Fibroblast of skin of left biceps (primary cell): ENCODE results near the gene ITGAD.
"Not testable (repeated sequence)": the region's sequence is repeated elsewhere in the genome, so short reads cannot be mapped to it uniquely, and the experiment has no call there.

Experiments
- DNase-seq, 2 experiments: peaks; one replicate each; pipeline ENCODE4 v3.0.0-alpha.2; 2013; ENCODE audit warnings: low read depth in 2 of 2

ITGAD gene

DNA sequence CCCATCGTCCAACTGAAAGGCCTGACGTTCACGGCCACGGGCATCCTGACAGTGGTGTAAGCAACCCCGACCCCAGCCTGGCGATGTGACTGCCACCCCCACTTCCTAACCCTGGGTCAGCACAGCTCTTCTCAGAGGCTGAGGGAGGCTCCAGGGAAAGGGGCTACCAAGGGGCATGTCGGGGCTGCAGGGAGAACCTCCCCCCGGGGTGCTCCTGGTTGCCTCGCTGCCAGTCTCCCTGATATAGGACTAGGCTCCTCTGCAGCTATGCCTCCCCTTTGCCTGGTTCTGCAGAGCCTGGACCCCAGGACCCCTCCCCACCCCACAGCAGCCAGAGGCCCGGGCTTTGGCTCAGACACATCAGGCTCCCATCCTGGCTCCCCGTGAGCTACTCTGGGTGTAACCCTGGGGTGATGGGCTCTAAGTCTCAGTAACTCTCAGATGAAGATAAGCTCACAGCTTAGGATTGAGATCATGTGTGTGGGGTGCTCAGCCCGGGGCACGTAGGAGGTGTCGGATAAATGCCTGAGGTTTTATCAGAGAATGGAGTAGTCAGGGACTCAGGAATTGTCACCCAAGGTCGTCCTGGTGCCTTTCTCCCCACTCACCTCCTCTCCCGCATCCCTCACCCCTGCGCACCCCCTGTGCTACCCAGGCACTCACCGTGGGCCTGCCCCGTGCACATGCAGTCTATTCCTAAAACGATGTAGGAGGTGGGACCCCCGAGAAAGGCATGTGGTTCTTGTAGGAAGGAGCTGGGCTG lies 10.6 kb downstream of the ITGAD start:
- no peak for DNase-seq

DNA sequence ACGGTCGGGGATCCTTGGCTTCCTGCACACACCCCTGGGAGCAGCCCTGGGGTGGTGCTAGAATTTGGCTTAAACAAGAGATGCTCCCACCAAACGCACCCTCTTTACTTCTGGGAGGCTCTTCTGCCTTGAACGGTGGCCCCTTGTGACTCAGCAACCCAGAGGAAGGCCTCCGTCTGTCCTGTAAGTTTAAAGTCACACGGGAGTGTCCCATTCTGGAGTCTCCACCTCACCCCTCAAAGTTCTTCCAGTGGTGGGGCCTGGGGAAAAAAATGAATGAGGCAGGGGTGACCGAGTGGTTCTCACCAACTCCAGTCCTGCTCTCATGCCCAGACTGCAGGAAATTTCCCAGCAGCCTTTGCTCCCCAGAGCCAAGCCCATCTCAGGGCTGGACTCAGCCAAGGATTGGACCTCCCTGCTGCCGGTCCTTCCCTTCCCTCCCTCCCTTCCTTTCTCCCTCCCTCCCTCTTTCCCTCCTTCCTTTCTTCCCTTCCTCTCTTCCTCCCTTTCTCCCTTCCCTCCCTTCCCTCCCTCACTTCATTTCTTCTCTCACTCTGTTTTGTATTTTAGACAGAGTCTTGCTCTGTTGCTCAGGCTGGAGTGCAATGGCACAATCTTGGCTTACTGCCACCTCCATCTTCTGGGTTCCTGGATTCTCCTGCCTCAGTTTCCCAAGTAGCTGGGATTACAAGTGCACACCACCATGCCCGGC lies 11.4 kb downstream of the ITGAD start:
- no peak for DNase-seq

DNA sequence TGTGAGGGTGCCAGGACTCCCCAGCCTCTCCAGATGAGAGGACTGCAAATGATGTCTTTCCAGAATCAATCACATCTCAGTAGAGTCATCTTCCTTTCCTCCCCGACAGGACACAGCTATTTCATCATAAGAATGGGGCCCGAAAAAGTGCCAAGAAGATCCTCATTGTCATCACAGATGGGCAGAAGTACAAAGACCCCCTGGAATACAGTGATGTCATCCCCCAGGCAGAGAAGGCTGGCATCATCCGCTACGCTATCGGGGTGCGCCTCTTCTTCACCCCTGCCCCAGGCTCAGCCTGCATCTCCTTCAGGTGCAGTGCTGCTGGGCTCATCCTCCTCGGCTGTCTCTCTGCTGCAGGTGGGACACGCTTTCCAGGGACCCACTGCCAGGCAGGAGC lies 14.3 kb downstream of the ITGAD start:
- no peak for DNase-seq

DNA sequence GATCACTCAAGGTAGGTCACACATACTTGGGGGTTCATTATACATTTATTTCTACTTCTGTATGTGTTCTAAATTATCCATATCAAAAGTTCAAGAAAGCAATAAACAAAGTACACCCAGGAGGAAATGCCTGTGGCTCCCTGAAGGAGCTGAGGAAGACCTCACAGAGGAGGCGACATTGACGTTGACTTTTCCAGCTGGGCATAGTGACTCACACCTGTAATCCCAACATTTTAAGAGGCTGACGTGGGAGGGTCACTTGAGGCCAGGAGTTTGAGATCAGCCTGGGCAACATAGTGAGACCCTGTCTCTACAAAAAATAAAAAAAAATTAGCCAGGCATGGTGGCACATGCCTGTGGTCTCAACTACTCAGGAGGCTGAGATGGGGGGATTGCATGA lies 16.3 kb downstream of the ITGAD start:
- DNase-seq = no peak

DNA sequence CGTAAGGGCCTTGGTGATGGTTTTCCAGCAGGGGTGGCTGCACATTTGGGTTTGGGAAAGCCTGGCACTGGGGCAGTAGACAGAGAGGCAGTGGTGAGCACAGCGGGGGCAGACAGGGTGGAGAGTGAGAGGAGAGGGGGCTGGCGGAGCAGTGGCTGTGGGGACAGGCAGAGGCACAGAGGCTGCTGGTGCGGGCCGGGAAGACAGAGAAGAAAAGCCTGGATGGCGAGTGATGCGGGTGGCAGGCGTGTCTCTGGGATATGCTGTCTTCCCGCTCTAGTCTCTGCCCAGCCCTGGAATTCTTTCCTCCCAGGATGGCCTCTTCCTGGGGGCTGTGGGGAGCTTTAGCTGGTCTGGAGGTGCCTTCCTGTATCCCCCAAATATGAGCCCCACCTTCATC lies 16.9 kb downstream of the ITGAD start:
- no peak for DNase-seq

DNA sequence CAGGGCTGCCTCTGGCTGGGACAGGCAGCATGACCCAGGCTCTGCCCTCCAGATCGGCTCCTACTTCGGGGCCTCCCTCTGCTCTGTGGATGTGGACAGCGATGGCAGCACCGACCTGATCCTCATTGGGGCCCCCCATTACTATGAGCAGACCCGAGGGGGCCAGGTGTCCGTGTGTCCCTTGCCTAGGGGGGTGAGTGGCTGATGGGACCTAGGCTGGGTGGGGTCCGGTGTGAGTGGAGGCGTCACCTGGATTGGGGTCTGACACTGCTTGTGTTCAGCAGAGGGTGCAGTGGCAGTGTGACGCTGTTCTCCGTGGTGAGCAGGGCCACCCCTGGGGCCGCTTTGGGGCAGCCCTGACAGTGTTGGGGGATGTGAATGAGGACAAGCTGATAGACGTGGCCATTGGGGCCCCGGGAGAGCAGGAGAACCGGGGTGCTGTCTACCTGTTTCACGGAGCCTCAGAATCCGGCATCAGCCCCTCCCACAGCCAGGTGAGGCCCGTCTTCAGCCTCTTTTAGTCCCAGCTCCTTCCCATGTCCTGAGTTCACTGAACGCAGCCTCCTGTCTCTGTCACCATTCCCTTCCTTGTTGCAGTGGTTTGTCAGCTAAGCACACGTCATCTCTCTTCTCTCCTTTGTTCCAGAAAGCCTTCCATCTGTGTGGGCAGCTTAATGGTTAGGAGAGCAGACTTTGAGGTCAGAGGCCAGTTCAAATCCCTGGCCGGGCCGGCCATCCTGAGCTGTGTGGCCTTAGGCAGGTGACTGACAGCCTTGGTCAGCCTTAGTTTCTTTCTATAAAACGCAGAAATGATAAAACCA lies 18.1 kb downstream of the ITGAD start:
- DNase-seq = no peak

DNA sequence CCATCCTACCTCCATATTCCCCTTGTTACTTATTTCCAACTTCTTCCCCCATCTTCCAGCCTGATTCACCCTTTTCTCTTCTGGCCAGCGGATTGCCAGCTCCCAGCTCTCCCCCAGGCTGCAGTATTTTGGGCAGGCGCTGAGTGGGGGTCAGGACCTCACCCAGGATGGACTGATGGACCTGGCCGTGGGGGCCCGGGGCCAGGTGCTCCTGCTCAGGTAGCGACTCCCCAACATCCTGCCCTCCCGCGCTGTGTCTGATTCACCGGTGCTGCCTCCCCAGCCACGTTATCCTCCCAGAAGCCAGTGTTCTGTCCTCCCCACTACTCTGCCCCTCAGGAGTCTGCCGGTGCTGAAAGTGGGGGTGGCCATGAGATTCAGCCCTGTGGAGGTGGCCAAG lies 19.6 kb downstream of the ITGAD start:
- DNase-seq = no peak

DNA sequence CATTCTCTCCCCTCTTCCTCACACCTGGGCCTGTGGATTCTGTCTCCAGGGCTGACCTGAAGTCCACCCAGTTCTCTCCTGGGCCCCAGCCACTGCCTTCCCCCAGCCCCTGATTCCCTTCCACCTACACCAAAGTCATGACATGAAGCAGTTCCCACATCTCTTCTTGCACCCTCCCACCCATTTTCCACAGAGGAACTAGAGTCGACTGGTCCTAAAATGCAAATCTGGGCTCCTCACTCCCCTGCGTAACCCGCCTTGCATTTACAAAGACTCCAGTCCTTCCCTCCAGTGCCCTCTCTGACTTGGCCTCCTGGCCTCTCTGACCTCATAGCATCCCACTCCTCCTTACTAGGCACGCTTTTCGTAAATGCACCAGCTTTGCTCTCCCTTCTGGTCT lies 20.2 kb downstream of the ITGAD start:
- DNase-seq = no peak

DNA sequence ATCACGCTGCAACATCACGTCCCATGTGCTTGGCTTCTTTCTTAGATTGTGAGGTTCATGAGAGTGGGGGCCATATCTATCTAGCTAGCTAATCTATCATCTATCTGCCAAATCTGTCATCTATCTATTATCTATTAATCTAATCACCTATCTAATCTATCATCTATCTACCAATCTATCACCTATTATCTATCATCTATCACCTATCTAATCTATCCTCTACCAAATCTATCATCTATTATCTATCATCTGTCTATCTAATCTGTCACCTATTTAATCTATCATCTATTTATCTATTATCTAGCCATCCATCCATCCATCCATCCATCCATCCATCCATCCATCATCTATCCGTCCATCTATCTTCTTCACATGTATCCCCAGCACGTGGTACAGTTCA lies 20.8 kb downstream of the ITGAD start:
- no peak for DNase-seq

DNA sequence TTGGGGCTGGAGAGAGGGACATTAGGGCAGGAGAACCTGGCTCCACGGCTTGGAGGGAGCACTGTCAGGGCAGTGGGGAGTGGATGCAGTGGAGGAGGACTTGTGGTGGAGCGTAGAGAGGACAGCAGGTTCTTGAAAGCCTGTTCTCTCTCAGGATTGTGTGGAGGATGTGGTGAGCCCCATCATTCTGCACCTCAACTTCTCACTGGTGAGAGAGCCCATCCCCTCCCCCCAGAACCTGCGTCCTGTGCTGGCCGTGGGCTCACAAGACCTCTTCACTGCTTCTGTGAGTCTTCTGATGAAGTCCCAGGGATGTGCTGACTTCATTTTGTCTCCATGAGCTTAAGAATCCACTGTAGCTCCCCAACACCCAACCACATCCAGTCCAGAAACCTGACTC lies 21.6 kb downstream of the ITGAD start:
- no peak for DNase-seq

DNA sequence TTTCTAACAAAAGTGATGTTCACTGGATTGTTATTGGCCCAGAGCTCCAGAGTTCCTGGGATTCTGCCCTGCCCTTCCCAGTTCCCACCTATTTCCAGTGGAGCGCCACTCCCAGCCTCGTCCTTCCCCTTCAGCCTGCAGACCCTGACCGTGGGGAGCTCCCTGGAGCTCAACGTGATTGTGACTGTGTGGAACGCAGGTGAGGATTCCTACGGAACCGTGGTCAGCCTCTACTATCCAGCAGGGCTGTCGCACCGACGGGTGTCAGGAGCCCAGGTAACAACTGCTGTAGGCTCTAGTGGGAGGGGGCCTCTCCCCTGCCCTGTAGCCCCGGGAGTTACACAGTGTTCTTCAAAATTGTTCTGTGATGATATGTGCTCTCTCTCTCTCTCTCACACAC lies 23.2 kb downstream of the ITGAD start:
- no peak for DNase-seq

DNA sequence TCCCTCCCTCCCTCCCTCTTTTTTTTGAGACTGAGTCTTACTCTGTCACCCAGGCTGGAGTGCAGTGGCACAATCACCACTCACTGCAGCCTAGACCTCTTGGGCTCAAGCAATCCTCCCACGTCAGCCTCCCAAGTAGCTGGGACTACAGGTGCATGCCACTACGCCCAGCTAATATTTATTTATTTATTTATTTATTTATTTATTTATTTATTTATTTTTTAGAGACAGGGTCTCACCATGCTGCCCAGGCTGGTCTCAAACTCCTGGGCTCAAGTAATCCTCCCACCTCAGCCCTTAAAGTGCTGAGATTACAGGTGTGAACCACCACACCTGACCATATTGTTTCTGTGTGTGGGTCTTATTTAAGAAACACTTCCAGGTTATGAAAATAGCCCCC lies 23.9 kb downstream of the ITGAD start:
- not testable (repeated sequence) for DNase-seq

DNA sequence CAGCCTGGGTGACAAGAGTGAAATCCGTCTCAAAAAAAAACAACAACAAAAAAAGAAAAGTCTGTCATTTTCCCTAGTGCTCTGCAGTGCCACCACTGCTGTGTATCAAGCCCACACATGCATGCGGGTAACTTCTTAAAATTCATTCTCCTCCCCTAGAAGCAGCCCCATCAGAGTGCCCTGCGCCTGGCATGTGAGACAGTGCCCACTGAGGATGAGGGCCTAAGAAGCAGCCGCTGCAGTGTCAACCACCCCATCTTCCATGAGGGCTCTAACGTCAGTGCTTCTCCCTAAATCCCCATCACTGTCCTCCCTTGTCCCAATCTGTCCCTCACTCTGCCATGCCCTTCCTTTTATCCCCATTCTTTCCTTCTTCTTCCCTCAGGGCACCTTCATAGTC lies 24.8 kb downstream of the ITGAD start:
- DNase-seq = no peak

DNA sequence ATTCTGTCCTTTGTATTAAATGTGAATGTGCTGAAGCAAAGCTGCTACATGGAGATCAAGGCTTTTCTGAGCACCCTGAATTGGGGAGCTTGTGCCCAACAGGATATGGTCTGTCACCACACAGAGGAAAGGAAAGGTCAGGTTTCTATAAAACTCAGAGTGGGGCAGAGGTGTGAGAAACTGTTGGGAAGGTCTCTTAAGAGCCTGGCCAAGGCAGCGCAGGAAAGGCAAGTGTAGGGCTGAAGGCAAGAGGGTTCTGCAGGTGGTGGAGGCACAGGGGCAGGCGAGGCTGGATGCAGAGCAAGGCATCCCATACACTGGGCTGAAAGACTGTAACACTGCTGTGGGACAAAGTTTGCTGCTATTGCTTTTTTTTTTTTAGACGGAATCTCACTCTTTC lies 26.9 kb downstream of the ITGAD start:
- no peak for DNase-seq

DNA sequence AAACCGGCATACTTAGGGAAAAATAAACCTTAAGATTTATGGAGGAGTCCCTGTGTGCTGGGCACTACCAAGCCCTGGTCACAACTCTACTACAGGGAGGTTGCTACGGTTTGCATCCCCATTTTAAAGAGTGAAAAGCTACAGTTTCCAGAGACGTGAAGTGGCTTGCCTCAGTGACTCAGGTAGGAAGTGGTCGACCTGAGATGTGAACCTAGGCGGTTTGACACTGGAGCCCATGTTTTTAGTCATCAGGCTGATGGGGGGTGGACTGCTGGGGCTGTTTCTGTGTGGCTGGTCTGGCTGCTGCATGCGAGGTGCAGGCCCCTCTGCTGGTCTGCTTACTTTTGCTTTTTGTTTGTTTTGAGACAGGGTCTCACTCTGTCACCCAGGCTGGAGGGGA lies 28.5 kb downstream of the ITGAD start:
- DNase-seq = no peak

DNA sequence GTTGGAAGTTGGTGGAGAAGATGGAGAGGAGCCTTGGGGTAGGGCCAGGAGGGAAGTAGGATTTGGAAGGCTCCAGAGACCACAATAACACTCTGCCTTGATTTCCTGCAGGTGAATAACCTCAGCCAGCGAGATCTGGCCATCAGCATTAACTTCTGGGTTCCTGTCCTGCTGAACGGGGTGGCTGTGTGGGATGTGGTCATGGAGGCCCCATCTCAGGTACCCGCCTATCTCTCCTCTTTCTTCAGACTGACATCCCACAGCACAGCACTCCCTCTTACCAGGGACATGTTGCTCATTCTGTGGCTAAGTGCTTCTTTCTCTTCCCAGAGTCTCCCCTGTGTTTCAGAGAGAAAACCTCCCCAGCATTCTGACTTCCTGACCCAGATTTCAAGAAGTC lies 30.1 kb downstream of the ITGAD start:
- DNase-seq = no peak

DNA sequence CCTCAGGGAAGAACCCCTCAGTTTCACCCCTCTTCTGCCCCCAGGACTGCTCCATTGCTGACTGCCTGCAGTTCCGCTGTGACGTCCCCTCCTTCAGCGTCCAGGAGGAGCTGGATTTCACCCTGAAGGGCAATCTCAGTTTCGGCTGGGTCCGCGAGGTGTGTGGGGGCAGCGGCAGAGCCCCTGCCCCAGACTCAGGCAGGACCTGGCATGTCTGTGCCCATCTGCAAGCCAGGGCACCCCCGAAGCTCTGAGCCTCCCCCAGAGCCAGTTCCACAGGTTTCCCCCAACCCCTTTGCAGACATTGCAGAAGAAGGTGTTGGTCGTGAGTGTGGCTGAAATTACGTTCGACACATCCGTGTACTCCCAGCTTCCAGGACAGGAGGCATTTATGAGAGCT lies 30.7 kb downstream of the ITGAD start:
- DNase-seq = no peak

DNA sequence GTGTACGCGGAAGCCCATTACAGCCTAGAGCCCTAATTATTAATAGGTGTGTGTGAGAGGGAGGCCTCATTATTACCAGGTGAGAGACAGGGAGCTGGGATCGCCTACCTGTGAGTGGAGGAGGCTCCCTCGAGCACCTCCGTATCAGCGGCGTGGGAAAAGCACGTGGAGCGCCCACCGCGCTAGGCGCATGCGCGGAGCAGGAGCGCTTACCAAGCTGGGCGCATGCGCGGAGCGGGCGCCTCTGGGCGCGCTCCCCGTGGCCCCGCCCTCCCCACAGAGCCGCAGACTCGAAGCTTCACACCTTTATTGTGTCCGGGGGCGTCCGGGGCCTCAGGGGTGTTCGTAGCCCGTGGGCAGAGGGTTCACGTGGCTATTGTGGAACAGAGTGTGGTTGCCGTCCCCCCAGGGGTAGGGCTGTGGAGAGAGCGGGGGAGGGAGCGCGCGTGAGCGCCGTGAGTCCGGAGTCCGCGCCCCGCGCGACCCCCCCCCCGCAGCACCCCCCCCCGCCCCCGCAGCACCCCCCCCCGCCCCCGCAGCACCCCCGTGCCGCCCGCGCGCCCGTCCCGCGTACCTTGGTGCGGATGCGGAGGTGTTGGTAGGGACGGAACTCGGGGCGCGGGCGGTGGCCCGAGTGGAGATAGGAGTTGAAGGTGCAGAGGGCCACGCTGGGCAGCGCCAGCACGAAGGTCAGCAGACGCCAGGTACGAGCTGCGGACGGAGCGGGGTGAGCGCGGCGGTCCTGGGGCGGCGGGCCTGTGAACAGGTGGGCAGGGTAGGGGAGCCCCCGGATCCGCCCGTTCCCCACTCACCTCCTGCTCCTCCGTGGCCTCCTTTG lies 34.5 kb downstream of the ITGAD start:
- DNase-seq = no peak

DNA sequence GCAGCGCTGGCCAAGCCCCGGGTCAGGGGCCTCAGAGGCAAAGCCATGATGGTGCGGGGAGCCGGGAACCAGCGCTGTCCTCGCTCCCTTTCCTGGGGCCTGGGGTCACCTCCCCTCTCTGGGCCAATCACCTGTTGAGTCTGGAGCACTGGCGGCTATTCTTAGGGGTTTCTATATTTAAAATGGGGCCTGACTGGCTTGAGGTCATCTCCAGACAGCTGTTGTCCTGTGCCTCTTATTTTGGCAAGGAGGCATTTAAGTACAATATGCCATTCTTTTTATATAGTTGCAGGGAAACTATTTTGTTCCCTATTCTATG lies 35.1 kb downstream of the ITGAD start, which contains the start of gene COX6A2:
COX6A2 (minus strand) TSS at position 82 of the 319 bp plus-strand sequence; CDS start at position 47, 35 bp downstream.
- DNase-seq = no peak

DNA sequence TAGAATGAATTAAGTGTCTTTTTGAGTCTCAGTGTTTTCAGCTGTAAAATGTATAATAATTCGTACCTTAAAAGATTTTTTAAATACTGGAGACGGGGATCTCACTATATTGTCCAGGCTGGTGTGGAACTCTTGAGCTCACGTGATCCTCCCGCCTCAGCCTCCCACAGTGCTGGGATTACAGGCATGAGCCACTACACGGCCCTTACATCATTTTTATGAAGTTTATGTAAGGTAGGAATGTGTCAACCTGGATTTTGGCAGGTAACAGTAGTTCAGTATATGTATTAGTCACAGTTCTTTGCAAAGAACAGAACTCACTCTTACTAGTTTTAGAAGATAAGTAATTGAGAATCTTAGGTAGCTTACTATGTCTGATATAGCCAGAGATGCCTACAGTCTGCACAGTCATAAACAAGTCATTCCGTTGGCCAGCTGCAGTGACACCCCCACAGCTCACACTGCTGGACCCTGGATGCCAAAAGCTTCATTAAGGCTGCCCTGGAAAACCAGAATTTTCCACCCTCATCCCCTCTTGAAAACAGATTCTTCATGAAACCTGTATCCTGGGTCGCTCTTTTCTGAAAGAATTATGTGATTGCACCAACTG lies 35.6 kb downstream of the ITGAD start:
- DNase-seq = no peak

DNA sequence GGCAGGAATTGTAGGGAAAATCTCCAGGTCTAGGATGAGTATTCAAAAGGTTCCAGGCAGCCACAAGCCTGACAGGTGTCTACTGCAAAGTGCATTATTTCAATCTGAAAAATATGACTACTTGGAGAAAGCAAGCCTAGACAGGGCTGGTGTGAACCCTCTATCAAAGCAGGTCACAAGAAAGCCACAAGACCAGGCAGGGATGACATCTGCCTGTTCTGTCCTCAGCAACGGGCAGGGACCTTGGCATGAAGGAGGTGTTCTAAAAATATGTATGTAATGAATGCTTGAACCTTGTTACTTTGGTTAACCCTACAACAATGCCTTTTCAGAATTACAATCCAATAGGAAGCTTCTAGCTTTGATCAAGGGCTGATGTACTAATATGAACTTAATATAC lies 36.2 kb downstream of the ITGAD start:
- DNase-seq = no peak
